MG63 (cell line): ENCODE data around the gene CUEDC1. TPM values are rescaled to one million over a fixed set of nuclear protein-coding genes. Genes with fewer than 3 reads are reported as not detected.
A peak's percentile ranks its signal among the peaks of the same experiment; 100 is the strongest.

Experiments
- DNase-seq: peaks from one replicate; pipeline ENCODE4 v3.0.0-alpha.2; 2020
- H3K27me3 ChIP-seq: fragments of 250-450 bp; sonication (Bioruptor Pico); 2 replicates; pipeline ENCODE4 v1.5.1; 2020; ENCODE audit warnings: mild to moderate bottlenecking, moderate library complexity
- H3K36me3 ChIP-seq: fragments of 250-450 bp; sonication (Bioruptor Pico); 2 replicates; pipeline ENCODE4 v1.5.1; 2020; ENCODE audit warnings: mild to moderate bottlenecking, moderate library complexity
- H3K4me3 ChIP-seq: fragments of 250-450 bp; sonication (Bioruptor Pico); 2 replicates; pipeline ENCODE4 v1.5.1; 2020; ENCODE audit warnings: mild to moderate bottlenecking, moderate library complexity
- H3K9me3 ChIP-seq: fragments of 250-450 bp; sonication (Bioruptor Pico); 2 replicates; pipeline ENCODE4 v1.5.1; 2020; ENCODE audit warnings: mild to moderate bottlenecking, moderate library complexity
- total RNA-seq: library from RNA; depleted of rRNA; stranded (reverse); fragments of >200 nt; shearing (Covaris generic); gene quantifications from 2 replicates; pipeline ENCODE4 v1.2.3, GENCODE V29; 2014; ENCODE audit warnings: low replicate concordance

Gene CUEDC1
- total RNA-seq, 1 experiment from 2014 or later = 10.2 TPM

- H3K9me3 ChIP-seq = no peaks in the 10 kb centered on the region
- no peaks in the 10 kb centered on the region for H3K27me3 ChIP-seq
- 0 out of 2 replicates have a peak, but pooled peaks cover 6% of the 10 kb centered on the region for H3K36me3 ChIP-seq
- no peak for DNase-seq
- no peak overlapping the region for H3K4me3 ChIP-seq
Observed at GRCh38 chr17:57902117-57902799, 53.0 kb downstream of the CUEDC1 start.

GRCh38 chr17:57900991-57901743 lies 54.0 kb downstream of the CUEDC1 start:
- no peak overlapping the region for H3K4me3 ChIP-seq
- no peaks in the 10 kb centered on the region for H3K9me3 ChIP-seq
- H3K36me3 ChIP-seq = 0 out of 2 replicates have a peak, but pooled peaks cover 6% of the 10 kb centered on the region
- no peak for DNase-seq
- H3K27me3 ChIP-seq = no peaks in the 10 kb centered on the region

- Histone ChIP-seq H3K27me3 (no peaks in the 10 kb centered on the region), H3K9me3 (no peaks in the 10 kb centered on the region), H3K36me3 (0 out of 2 replicates have a peak, but pooled peaks cover 6% of the 10 kb centered on the region), H3K4me3 (no peak overlapping the region)
- DNase-seq = peak; percentile 39
Observed at GRCh38 chr17:57899822-57900221, 55.4 kb downstream of the CUEDC1 start.

GRCh38 chr17:57899391-57899790 lies 55.8 kb downstream of the CUEDC1 start:
- DNase-seq = no peak
- Histone ChIP-seq H3K36me3 (0 out of 2 replicates have a peak, but pooled peaks cover 6% of the 10 kb centered on the region), H3K9me3 (no peaks in the 10 kb centered on the region), H3K4me3 (no peak overlapping the region), H3K27me3 (no peaks in the 10 kb centered on the region)

- no peaks in the 10 kb centered on the region for H3K9me3 ChIP-seq
- 0 out of 2 replicates have a peak, but pooled peaks cover 6% of the 10 kb centered on the region for H3K36me3 ChIP-seq
- no peak overlapping the region for H3K4me3 ChIP-seq
- DNase-seq = no peak
- H3K27me3 ChIP-seq = no peaks in the 10 kb centered on the region
Observed at GRCh38 chr17:57898487-57899311, 56.5 kb downstream of the CUEDC1 start.

- Histone ChIP-seq H3K4me3 (no peak overlapping the region), H3K27me3 (no peaks in the 10 kb centered on the region), H3K9me3 (no peaks in the 10 kb centered on the region; the same call in 1 of the 2 replicates), H3K36me3 (peaks cover 2% of the 10 kb centered on the region; the same call in 1 of the 2 replicates)
- no peak for DNase-seq
Observed at GRCh38 chr17:57895382-57896060, 59.7 kb downstream of the CUEDC1 start.

GRCh38 chr17:57894848-57895247 lies 60.4 kb downstream of the CUEDC1 start:
- no peak overlapping the region for H3K4me3 ChIP-seq
- no peaks in the 10 kb centered on the region; the same call in 1 of the 2 replicates for H3K9me3 ChIP-seq
- H3K36me3 ChIP-seq = no peaks in the 10 kb centered on the region; the same call in 1 of the 2 replicates
- DNase-seq = no peak
- H3K27me3 ChIP-seq = no peaks in the 10 kb centered on the region

GRCh38 chr17:57892820-57893595 lies 62.2 kb downstream of the CUEDC1 start:
- H3K4me3 ChIP-seq = no peak overlapping the region; the same call in 1 of the 2 replicates
- peak; percentile 99 for DNase-seq
- no peaks in the 10 kb centered on the region for H3K27me3 ChIP-seq

GRCh38 chr17:57892146-57892819 lies 62.9 kb downstream of the CUEDC1 start:
- Histone ChIP-seq H3K4me3 (no peak overlapping the region), H3K27me3 (no peaks in the 10 kb centered on the region)
- DNase-seq = peak; percentile 91

More at GRCh38 chr17:57892820-57893595, 62.2 kb downstream of the CUEDC1 start:
- Histone ChIP-seq H3K36me3 (no peaks in the 10 kb centered on the region; the same call in 1 of the 2 replicates), H3K9me3 (no peaks in the 10 kb centered on the region; the same call in 1 of the 2 replicates)

GRCh38 chr17:57890857-57891232 lies 64.4 kb downstream of the CUEDC1 start:
- H3K9me3 ChIP-seq = no peaks in the 10 kb centered on the region; the same call in 1 of the 2 replicates
- DNase-seq = peak; percentile 55
- no peaks in the 10 kb centered on the region; the same call in none of the 2 replicates for H3K36me3 ChIP-seq
- H3K4me3 ChIP-seq = no peak overlapping the region
- no peaks in the 10 kb centered on the region for H3K27me3 ChIP-seq

More at GRCh38 chr17:57892146-57892819, 62.9 kb downstream of the CUEDC1 start:
- H3K36me3 ChIP-seq = no peaks in the 10 kb centered on the region; the same call in 1 of the 2 replicates
- no peaks in the 10 kb centered on the region; the same call in 1 of the 2 replicates for H3K9me3 ChIP-seq

GRCh38 chr17:57889892-57890856 lies 65.0 kb downstream of the CUEDC1 start:
- H3K36me3 ChIP-seq = no peaks in the 10 kb centered on the region; the same call in none of the 2 replicates
- no peak overlapping the region for H3K4me3 ChIP-seq
- H3K9me3 ChIP-seq = no peaks in the 10 kb centered on the region; the same call in 1 of the 2 replicates
- DNase-seq = peak; percentile 99
- H3K27me3 ChIP-seq = no peaks in the 10 kb centered on the region

GRCh38 chr17:57889252-57889651 lies 66.0 kb downstream of the CUEDC1 start:
- Histone ChIP-seq H3K9me3 (no peaks in the 10 kb centered on the region; the same call in 1 of the 2 replicates), H3K4me3 (no peak overlapping the region), H3K27me3 (no peaks in the 10 kb centered on the region), H3K36me3 (peaks cover 9% of the 10 kb centered on the region)
- no peak for DNase-seq

- no peak overlapping the region for H3K4me3 ChIP-seq
- no peak for DNase-seq
- no peaks in the 10 kb centered on the region for H3K27me3 ChIP-seq
- peaks cover 11% of the 10 kb centered on the region for H3K36me3 ChIP-seq
- no peaks in the 10 kb centered on the region; the same call in 1 of the 2 replicates for H3K9me3 ChIP-seq
Observed at GRCh38 chr17:57888311-57889216, 66.6 kb downstream of the CUEDC1 start.
